GM12878 (cell line): Measurements from ENCODE around the gene SDK2. TPM values are rescaled to one million over a fixed set of nuclear protein-coding genes. Genes with fewer than 3 reads are reported as not detected.

Source experiments
- ATAC-seq: fragments of 200-7000 bp; cut with Tn5 transposase; 3 replicates; pipeline ENCODE4 v1.9.1; 2020; ENCODE audit warnings: mild to moderate bottlenecking, moderate library complexity
- BruUV-seq: library from RNA; stranded (reverse); fragments of 400-500 nt; replicated peaks from 2 replicates; lab custom pipeline; 2021; lab: Mats Ljungman, UMichigan
- CTCF ChIA-PET: fragments of 300-600 bp; sonication (Branson Sonifier 250); formaldehyde crosslinking; extraction: SDS; loops from one replicate; lab custom pipeline; 2021; ENCODE audit warnings: inconsistent platforms; lab: Yijun Ruan, JAX
- POLR2A ChIA-PET: fragments of 350-600 bp; formaldehyde crosslinking; extraction: SDS; loops from one replicate; lab custom pipeline; 2021; ENCODE audit warnings: inconsistent platforms; lab: Charles Lee
- RAD21 ChIA-PET: fragments of 300-600 bp; sonication (Branson Sonifier 250); formaldehyde crosslinking; loops from one replicate; lab custom pipeline; 2023; ENCODE audit warnings: antibody characterized with exemption; ENCODE audit not compliant: unreplicated experiment; lab: Charles Lee
- SMC1A ChIA-PET: fragments of 300-600 bp; sonication (Branson Sonifier 250); formaldehyde crosslinking; loops from one replicate; lab custom pipeline; 2023; ENCODE audit not compliant: unreplicated experiment, uncharacterized antibody; lab: Charles Lee
- DNase-seq: peaks from one replicate; pipeline ENCODE4 v3.0.0-alpha.2; 2011; ENCODE audit warnings: low read depth, low spot score
- FAIRE-seq: peaks from 3 replicates; lab custom pipeline; 2011; peaks lifted over from hg19 to GRCh38; lab: Jason Lieb, UNC
- H2AFZ ChIP-seq: 2 replicates; pipeline ENCODE4 v1.6.0; 2011; ENCODE audit warnings: low read depth, low read length, control low read depth; ENCODE audit not compliant: control insufficient read depth
- H3K27ac ChIP-seq: 2 replicates; pipeline ENCODE4 v1.5.1; 2011; ENCODE audit warnings: control low read depth; ENCODE audit not compliant: control insufficient read depth, insufficient read depth
- H3K27me3 ChIP-seq, 2 experiments: replicated peaks in 1 of 2; 2 replicates each; pipeline versions ENCODE4 v1.6.0 to v1.6.1; 2011; ENCODE audit warnings: low read length in 1 of 2; ENCODE audit not compliant: control insufficient read depth in 2 of 2, insufficient read depth in 2 of 2
- H3K36me3 ChIP-seq, 2 experiments: 2 replicates each; pipeline ENCODE4 v1.5.1; 2011; ENCODE audit warnings: low read length in 1 of 2; ENCODE audit not compliant: control insufficient read depth in 2 of 2, insufficient read depth in 2 of 2
- H3K4me1 ChIP-seq: 2 replicates; pipeline ENCODE4 v1.6.1; 2011; ENCODE audit warnings: mild to moderate bottlenecking, low read length, moderate library complexity, mixed read lengths; ENCODE audit not compliant: control insufficient read depth, insufficient read depth
- H3K4me2 ChIP-seq: 2 replicates; pipeline ENCODE4 v1.6.0; 2011; ENCODE audit warnings: control low read depth; ENCODE audit not compliant: control insufficient read depth, insufficient read depth
- H3K4me3 ChIP-seq: fragments of 200-600 bp; sonication (generic); 2 replicates; pipeline ENCODE4 v1.5.1; 2016
- H3K79me2 ChIP-seq: 2 replicates; pipeline ENCODE4 v1.6.0; 2011; ENCODE audit warnings: low read length; ENCODE audit not compliant: control insufficient read depth, insufficient read depth
- H3K9ac ChIP-seq: 2 replicates; pipeline ENCODE4 v1.8.0; 2011; ENCODE audit warnings: low read length, control low read depth, mixed read lengths; ENCODE audit not compliant: control insufficient read depth, insufficient read depth
- H3K9me3 ChIP-seq: replicated peaks from 3 replicates; pipeline ENCODE4 v1.5.1; 2011; ENCODE audit warnings: mild to moderate bottlenecking, low read length; ENCODE audit not compliant: control insufficient read depth, insufficient read depth
- H4K20me1 ChIP-seq: 2 replicates; pipeline ENCODE4 v1.6.0; 2011; ENCODE audit not compliant: control insufficient read depth, insufficient read depth
- ETV6 ChIP-seq, 2 experiments: fragments of 450-650 bp in 1 of 2; IDR thresholded peaks in 1 of 2; conservative IDR thresholded peaks in 1 of 2; 2 replicates each; pipeline ENCODE4 v1.6.1; 2014; ENCODE audit warnings: antibody characterized with exemption in 1 of 2, borderline replicate concordance in 1 of 2, low read depth in 1 of 2, mild to moderate bottlenecking in 1 of 2, moderate library complexity in 1 of 2
- HDAC6 ChIP-seq: fragments of 200-600 bp; sonication (generic); IDR thresholded peaks from one replicate; pipeline ENCODE4 v1.8.0; 2017; ENCODE audit warnings: antibody characterized with exemption; ENCODE audit not compliant: unreplicated experiment
- MXI1 ChIP-seq: fragments of 150-350 bp; IDR thresholded peaks from 2 replicates; pipeline ENCODE4 v1.6.1; 2011; ENCODE audit warnings: low read depth, mild to moderate bottlenecking, inconsistent platforms, low read length, improper control_type of control experiment
- SREBF1 ChIP-seq: IDR thresholded peaks from 2 replicates; pipeline ENCODE4 v1.6.1; 2012; ENCODE audit warnings: mild to moderate bottlenecking, low read length
- SUZ12 ChIP-seq: fragments of 200-600 bp; sonication (generic); IDR thresholded peaks from one replicate; pipeline ENCODE4 v1.6.1; 2018; ENCODE audit warnings: antibody characterized with exemption, mild to moderate bottlenecking; ENCODE audit not compliant: unreplicated experiment
- WGBS: methylation state at CpG from one replicate; pipeline ENCODE4 v1.1.6; 2016; ENCODE audit warnings: low lambda C conversion rate; ENCODE audit not compliant: insufficient replicate concordance, insufficient coverage; ENCODE audit errors: missing lambda C conversion rate; 5-methylcytosine and 5-hydroxymethylcytosine counted together
- in situ Hi-C: fragments of 300-500 bp; cut with MboI; formaldehyde crosslinking; loops from 9 replicates; pipeline ENCODE4 v1.14.3; 2018; ENCODE audit warnings: mixed read lengths
- intact Hi-C: fragments of 100-400 bp; cut with micrococcal nuclease; formaldehyde crosslinking; loops from one replicate; pipeline ENCODE4 v1.14.2; 2022; ENCODE audit not compliant: unreplicated experiment
- polyA plus RNA-seq, 11 experiments: library from polyadenylated mRNA; depleted of rRNA in 4 of 11; unstranded in 6 of 11; stranded (reverse) in 5 of 11; fragments of >200 nt; fragmentation: Nextera tagmentation in 4 of 11; fragmentation: Illumina TruSeq in 1 of 11; extraction: Ambion mirVana in 4 of 11; extraction: Trizol in 1 of 11; gene quantifications; 1 replicate in 1 of 11; 2 replicates in 10 of 11; pipeline versions ENCODE4 v1.2.1 to v1.2.3, GENCODE V29; 2011 to 2016; ENCODE audit warnings: inconsistent platforms in 2 of 11, missing spikeins in 2 of 11, low read depth in 1 of 11
- total RNA-seq, 4 experiments: library from RNA; depleted of rRNA in 3 of 4; stranded (reverse); fragments of >200 nt in 3 of 4; fragmentation: Illumina TruSeq in 1 of 4; extraction: Trizol in 1 of 4; gene quantifications; 2 replicates each; pipeline versions ENCODE4 v1.2.1 to v1.2.3, GENCODE V29; 2013 to 2021
- TF ChIP-seq, protein P1 (sequence below): fragments of 450-650 bp; IDR thresholded peaks from 2 replicates; pipeline ENCODE4 v1.6.1; 2014; ENCODE audit warnings: mild to moderate bottlenecking

The SDK2 gene
- total and polyA plus RNA-seq, 10 of the 15 experiments (the other 5 are each of a cell fraction or from before 2014, with no cell fraction given), result 0.03 to 0.08 (median 0.03) TPM; not detected in 7

GRCh38 chr17:73541111-73541510 is 103.1 kb downstream of the SDK2 start (continued):
- TF ChIP-seq ETV6 (conservative IDR thresholded peaks at IDR 0.05 in 1 of 2, IDR thresholded peaks at IDR 0.05 in 1 of 2; ENCODE audit: borderline replicate concordance in 1 of 2, low read depth in 1 of 2), result no peak

DNA sequence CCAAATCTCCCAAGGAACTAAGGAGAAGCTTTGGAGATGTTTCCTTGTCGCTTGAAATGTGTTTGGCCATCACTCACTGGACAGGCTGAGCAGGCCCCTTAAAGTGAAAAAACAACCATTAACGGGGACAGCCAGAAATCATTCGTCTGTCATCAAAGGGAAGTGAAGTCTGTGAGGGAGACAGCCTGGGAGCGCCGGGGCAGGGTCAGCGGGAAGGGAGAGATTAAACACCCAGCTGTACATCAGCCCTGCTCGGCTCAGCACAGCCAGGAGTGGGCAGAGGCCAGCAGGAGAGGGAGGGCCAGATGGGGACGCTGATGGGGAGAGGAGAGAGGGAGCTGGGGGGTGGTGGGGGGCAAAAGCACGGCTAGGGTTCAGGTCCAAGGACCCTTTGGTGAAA is 105.1 kb downstream of the SDK2 start:
- in situ Hi-C loops, result no loop called here
- RAD21 ChIA-PET, result no interaction called here

More for the DNA sequence above, 105.1 kb downstream of the SDK2 start:
- no peaks in the 10 kb centered on the region for H3K9me3 ChIP-seq
- TF ChIP-seq, protein P1, sequence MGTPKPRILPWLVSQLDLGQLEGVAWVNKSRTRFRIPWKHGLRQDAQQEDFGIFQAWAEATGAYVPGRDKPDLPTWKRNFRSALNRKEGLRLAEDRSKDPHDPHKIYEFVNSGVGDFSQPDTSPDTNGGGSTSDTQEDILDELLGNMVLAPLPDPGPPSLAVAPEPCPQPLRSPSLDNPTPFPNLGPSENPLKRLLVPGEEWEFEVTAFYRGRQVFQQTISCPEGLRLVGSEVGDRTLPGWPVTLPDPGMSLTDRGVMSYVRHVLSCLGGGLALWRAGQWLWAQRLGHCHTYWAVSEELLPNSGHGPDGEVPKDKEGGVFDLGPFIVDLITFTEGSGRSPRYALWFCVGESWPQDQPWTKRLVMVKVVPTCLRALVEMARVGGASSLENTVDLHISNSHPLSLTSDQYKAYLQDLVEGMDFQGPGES, result no peak
- TF ChIP-seq HDAC6 (no peak), SREBF1 (no peak), SUZ12 (no peak), MXI1 (no peak)
- TF ChIP-seq, all 136 proteins: peak for 0
- Histone ChIP-seq H3K4me2 (no peak overlapping the region), H4K20me1 (no peaks in the 10 kb centered on the region), H3K9ac (no peak overlapping the region), H3K27ac (no peak overlapping the region), H3K27me3 (peaks cover 0 to 2% of the 10 kb centered on the region in 2 experiments; a peak in 1 of 4 replicates), H3K36me3 (no peaks in the 10 kb centered on the region), H3K4me3 (no peak overlapping the region), H3K4me1 (no peaks in the 10 kb centered on the region), H3K79me2 (no peaks in the 10 kb centered on the region), H2AFZ (no peak overlapping the region)
- WGBS, result 14% methylated on average over 9 of the region's 9 CpGs
- CTCF ChIA-PET, result no interaction called here
- ATAC-seq, result no peak
- intact Hi-C loops, result no loop called here
- BruUV-seq, result no TSS peak
- DNase-seq, result no peak
- no peak for FAIRE-seq
- POLR2A ChIA-PET, result interaction anchor here (0.5 kb wide), 2 partner anchors 18 to 31 kb away, joined by 3 read pairs; no protein-coding TSS in a partner anchor
- SMC1A ChIA-PET, result interaction anchor here (0.5 kb wide), 1 partner anchor 163 kb away, joined by 3 read pairs; no protein-coding TSS in a partner anchor
